ENCODE results near the gene TUBGCP2.

- TF ChIP-seq POLR2A (IDR thresholded peaks at IDR 0.05; ENCODE audit: low read length) (no peak), GATA1 (IDR thresholded peaks at IDR 0.05; ENCODE audit: low read depth, low read length) (no peak)
Measured at GRCh38 chr10:133289761-133290160, 18.9 kb downstream of the TUBGCP2 start.

Data from erythroblast (primary cell).